HEK293T (cell line): ENCODE measurements around the gene TSKU.

Source experiments
- ARNT ChIP-seq: fragments of 450-650 bp; IDR thresholded peaks from 2 replicates; pipeline ENCODE4 v1.6.1; 2017; ENCODE audit warnings: mild to moderate bottlenecking
- ELF4 ChIP-seq: fragments of 450-650 bp; IDR thresholded peaks from 2 replicates; pipeline ENCODE4 v1.6.1; 2017; ENCODE audit warnings: antibody characterized with exemption
- NFRKB ChIP-seq: fragments of 450-650 bp; IDR thresholded peaks from 2 replicates; pipeline ENCODE4 v1.6.1; 2016; ENCODE audit warnings: mild to moderate bottlenecking, moderate library complexity
- SP1 ChIP-seq: fragments of 450-650 bp; IDR thresholded peaks from 2 replicates; pipeline ENCODE4 v1.6.1; 2017
- SUZ12 ChIP-seq: fragments of 450-650 bp; IDR thresholded peaks from 2 replicates; pipeline ENCODE4 v1.6.1; 2016; ENCODE audit warnings: mild to moderate bottlenecking

DNA sequence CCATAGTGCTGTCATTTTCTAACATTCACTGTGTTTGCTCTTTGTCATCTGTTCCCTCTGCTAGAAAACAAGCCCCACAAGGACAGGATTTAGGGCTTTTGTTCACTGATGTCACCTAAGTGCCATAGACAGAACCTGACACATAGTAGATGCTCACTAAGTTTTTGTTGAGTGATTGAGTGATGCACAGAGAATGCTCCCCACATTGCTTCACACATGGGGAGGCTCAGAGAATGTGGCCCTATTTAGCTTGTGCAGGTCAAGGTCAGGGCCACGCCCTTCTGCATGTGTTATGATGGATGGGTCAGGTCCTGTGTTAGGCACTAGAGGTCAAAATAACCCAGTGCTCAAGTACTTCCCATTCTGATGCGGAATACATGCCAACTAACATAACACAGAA, 33.1 kb upstream of the TSKU start:
- TF ChIP-seq NFRKB (no peak), ELF4 (no peak), SP1 (no peak), SUZ12 (no peak), ARNT (no peak)
